HG02840 (cell line): ENCODE data around the gene NTF3.

Experiments used
- ATAC-seq: cut with Tn5 transposase; IDR thresholded peaks from one replicate; pipeline ENCODE4 v1.9.1; 2021; ENCODE audit warnings: mild to moderate bottlenecking, moderate library complexity, moderate number of reproducible peaks; ENCODE audit not compliant: unreplicated experiment, low FRiP score

NTF3 gene

DNA sequence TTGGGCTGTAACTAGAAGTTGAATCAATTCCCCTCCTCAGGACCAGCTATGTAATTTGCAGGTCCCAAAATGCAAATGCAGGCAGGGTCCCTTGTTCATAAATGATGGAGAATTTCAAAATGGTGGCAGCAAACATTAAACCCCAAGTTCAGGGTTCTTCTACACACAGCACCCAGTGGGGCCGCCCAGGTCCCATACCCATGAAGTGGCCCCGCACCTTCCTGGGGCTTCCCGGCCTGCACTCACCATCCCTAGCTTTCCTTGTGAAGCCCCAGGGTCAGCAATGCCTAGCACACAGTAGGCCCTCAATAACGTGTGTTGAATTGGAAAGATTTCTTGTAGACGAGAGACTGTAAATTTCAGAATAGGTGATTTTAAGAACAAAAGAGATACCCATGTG is 76.0 kb downstream of the NTF3 start:
- no peak for ATAC-seq

DNA sequence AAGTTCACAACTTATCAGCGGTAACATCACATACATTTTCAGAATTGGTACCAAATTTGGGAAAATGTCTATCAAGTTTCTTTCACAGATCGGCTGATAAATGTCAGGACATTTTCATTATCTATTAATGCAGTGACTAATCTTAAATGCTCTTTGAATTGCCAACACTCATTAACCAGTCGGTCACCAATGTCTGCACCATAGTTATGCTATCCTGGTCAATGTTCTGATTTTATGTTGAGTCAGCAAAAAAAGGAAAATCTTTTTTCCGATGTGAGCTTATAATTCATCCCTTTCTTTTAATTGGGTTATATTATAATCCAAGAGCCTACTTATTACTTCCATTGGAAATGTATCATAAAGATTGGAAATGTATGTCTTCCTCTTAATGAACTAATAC is 77.2 kb downstream of the NTF3 start:
- no peak for ATAC-seq

DNA sequence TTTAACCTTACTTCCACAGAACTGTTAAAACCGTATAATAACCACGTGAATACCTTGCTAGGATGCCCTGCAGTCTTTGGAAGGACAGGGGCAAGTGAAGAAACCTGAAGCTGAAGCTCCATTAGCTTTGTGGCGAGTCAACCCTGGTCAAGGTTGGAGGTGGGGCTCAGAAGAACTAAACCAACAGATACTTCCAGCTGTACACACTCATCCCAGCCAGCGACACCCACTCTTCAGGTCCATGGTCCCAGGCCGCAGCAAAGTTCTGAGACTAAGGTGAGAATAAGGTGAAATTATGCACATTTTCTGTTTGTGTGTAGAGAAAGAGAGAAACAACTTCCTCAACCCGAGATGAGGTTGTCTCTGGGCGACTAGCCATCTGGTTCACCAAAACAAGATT is 77.6 kb downstream of the NTF3 start:
- no peak for ATAC-seq

DNA sequence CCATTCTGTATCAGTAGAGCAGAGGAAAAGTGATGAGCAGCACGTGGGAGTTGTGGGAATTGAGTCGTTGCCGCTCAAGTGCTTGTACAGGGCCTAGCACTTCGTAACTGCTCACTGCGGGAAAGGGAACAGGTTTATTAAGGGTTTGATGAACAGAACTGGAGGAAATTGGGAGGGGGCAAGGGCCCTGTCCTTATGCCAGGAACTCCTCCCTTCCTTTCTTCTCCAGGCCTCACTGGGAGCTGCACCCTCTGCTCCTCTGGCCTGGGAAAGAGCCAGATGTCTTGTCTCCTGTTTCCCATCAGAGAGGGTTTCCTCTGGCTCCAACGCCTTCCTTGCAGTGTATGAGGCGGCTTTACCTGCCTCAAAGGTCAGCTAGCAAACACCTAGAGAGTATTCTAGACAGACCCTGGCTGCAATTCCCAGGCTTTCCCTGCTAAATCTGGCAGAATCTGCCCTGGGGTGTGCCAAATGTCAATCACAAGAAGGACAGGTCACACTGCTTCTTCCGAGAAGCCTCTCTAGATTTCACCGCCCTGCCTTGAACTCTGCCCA is 78.4 kb downstream of the NTF3 start:
- no peak for ATAC-seq

DNA sequence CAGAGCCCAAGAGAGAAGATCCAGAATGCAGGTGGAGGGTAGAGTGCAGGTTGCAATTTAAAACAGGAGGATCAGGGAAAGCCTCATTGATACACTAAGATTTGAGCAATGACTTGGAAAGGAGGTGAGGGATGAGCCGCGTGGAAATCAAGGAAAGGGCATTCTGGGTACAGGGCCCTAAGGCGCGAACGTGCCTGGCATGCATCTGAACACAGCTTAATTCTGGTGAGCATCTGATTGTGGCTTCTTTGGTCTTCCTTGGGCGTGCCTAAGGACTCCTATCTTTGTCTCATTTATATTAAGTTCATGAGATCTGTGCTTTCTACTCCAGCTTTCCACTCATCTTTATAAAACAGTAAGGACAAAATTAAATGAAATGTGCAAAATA is 79.3 kb downstream of the NTF3 start:
- no peak for ATAC-seq

DNA sequence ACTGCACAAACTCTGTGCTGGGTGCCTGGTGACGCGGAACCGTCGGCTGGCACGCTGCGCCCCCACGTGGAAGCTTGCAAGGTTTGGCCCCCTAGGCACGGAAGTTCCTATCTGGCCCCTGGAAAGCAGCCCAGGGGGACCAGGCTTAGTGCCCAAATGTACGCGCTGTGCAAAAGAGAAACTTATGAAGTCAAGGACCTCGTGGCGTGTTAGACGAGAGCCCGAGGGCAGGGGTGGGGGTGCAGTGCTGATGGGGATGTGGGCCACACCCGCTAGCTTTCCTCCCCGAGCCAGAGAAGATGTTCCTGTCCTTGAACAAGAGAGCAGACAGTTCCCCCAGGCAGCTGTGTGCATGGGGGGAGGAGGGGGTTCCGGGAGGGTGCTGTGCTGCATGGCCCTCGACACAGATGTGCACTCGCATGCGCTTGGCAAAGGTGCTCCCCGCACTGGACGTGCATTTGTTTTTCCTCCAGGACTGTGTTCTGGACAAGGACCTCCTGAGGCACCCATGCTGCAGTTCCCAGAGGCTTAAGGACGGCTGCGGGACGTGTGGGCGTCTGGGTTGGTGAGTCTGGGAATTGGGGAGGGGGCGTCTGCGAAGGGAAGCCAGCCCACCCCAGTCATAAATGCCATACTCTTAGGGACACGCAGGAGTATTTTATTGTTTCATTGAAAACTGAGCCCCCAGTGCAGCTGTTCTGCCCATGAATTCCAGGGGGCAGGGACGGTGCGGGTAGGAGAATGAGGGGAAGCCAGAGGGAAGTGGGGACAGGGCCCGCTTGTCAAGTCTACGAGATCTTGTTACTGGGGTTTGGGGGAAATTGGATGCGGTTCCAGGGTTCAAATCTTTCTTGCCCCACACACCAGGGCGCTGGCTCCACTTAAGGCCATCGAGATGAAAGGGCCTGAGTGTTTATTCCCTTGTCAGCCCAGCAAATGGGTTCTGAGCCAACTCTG is 80.0 kb downstream of the NTF3 start:
- ATAC-seq = no peak

DNA sequence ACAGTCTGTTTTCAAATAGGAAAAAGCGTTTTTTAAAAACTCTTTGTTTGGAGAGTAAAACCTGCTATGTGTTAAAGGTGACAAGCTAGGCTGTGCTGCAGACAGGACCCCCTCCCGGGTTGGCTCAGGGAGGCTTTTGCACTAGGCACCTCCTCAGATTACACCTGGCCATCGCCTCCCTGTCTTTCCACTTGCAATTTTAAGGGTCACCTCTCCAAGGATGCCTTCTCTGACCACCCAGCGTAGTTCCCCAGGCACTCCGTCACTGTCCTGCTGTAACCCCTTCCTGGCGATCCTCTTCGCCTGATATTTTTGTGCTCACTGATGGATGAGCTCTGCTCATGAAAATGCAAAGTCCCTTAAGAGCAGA is 80.7 kb downstream of the NTF3 start:
- ATAC-seq = no peak

DNA sequence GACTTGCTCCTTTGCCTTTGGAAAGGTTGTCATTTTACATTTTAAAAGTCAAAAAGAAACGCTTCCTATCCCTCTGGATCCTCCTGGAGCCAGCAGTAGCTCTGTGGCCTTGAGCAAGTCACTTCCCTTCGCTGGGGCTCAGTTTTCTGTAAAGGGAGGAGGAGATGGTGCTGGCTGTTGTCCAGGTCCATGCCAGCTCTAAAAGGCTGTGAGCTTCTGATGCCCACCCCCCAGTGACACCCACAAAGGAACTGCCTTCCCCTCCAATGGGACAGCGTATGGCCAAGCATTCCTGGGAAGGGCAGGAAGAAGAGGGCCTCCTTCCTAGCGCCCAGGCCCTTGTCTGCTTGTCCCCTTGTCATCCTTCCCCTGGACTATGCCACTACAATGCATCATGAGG is 81.5 kb downstream of the NTF3 start:
- no peak for ATAC-seq

DNA sequence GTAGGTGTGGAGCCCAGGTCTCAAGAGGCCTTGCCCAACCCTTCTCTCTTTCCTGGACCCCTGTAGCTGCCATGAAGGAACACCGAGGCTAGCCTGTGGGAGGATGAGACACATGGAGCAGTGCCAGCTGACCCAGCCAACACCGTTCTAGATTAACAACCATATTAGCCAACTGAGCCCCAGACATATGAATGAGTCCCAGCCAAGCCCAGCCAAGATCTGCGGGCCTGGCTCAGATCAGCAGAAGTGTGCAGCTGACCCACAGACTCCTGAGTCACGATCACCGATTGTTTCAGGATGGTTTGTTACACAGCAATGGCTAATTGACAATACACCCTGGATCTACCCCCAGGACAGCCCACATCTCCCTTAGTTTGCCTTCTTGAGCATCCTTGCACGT is 82.1 kb downstream of the NTF3 start:
- ATAC-seq = no peak

DNA sequence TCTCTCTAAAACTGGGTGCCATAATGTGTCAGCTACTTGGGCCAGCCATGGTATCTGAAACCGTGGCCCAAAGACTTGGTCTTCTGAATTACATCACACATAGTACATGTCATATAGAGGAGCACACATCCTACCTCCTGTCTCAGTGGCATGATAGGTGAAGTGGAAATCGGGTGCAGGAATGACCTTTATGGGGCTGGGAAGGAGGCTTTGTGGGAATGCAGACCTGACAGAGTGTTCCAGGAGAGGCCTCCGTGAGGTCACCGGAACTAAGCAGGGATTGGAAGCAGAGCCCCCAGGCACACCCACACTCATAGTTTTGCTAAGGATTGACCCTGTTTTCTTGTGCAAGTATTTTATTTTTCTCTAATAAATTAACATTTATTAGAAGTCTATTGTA is 82.6 kb downstream of the NTF3 start:
- ATAC-seq = no peak

DNA sequence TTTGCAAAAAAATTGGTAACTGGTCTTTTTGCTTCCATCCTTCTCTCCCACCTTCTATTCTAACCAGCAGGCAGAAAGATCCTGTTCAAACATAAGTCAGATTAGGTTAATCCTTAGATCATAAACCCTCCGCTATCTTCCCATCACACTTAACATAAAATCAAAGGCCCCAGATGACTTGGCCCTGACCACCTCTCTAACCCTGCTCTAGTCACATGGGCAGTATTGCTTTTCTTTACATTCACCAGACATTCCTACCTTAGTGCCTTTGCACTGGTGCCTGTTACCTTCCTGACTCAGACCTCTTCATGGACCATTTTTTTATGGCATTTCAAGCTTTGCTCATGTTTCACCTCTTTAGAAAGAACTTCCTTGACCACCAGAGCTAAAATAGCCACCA is 83.5 kb downstream of the NTF3 start:
- ATAC-seq = no peak

DNA sequence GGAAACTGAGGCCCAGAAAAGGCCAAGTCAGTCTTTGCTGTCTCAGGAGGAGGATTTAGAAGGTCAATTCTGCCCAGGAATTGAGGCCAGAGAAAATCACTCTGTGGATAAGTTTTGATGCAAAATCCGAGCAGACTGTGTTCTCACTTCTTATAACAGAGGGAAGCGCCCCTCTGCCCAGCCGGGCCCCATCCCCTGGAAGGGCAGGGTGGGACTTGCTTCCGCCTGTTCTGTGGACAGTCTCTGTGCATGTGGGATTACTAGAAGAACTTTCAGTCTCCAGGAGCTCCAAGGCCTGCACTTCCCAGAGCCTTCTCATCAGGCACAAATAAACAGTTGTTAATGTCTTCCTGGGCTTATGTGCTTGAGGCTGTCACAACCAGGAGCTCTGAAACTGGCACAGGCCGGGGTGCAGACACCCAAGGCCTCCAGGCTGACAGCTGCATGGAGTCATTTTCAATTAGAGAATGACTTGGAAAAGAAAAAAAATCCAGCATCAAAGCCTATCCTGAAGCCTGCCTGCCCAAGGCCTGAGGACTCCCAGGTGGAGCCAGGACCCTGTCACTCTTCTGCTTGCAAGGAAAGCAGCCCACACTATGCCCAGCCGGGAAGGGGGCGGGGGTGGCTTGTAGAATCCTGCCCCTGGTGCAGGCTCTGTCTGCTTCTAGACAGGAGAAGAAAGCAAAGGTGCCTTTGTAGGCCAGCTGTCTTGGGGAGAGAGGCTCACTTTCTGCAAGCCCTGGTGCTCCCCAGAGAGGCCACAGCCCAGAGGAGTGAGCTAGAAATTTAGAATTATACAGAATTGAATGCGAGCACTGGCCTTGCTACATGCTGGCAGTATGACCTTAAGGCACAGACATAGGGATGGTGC is 84.7 kb downstream of the NTF3 start:
- no peak for ATAC-seq

DNA sequence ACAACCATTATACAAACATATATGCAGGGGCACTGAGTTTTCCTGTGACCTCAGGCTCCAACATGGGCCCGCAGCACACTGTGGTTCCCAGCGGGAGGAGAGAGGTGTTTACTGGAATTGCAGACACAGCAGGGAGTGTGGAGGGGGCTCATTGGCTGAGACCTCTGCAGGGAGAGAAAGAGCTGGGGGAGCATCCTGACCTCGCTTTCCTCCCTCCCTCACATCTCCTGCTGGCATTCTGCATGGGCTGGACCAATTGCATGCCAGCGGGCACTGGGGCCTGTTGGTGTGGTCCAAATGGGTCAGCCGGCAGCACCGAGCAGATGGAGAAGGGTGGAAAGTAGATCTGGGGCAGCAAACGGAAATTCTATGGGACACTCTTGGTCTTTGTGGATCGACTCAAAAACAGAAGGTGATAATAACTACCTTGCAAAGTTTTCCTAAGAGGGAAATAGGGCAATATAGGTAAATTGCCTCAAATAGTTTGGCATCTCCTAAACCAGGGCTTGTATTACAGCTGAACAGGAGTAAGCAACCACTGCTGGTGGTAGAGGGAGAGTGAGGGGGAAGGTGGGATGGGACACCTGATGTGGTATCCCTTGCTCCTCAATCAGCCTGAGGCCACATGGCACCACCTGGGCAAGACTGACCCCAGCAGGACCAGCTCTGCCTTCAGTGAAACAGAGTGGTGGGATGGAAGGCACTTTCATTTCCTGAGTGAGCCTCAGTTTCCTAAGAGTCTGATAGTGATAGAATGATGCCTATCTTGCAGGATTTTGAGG is 86.9 kb downstream of the NTF3 start:
- ATAC-seq = no peak

DNA sequence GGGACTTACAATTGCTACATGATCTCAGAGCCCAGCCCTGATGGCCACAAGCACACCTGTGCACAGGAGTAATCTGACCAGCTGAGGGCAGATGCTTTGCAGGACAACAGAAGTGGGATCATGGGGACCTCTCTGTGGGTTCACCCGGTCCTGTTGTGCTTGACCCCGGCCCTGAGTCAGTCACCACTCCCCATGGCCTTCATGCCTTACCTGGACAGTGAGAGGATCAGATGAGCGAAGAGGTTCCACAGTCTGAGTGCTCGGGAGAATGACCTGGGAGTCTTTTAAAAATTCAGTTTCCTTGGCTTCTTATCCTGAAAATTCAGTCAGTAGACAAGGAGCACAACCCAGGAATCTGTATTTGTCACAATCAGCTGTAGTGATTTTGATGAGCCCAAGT is 88.1 kb downstream of the NTF3 start:
- no peak for ATAC-seq

DNA sequence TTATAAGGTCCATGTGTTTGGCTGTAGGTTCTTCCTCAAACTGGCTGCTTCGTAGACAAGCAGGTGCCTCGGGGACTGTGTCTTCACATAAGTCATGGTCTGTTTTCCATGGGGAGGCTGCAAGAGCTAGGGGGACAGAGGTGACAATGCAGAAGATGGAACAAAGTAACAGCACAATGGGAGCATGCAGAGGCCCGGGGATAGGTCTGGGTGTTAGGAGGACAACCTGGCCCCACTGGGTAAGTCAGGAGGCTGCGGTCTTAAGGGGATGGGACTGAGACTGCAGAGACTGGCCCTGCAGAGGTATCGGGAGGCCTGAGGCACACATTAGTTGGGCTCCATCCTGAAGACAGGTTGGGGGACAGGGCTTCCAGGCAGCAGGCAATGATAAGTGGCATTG is 88.9 kb downstream of the NTF3 start:
- no peak for ATAC-seq

DNA sequence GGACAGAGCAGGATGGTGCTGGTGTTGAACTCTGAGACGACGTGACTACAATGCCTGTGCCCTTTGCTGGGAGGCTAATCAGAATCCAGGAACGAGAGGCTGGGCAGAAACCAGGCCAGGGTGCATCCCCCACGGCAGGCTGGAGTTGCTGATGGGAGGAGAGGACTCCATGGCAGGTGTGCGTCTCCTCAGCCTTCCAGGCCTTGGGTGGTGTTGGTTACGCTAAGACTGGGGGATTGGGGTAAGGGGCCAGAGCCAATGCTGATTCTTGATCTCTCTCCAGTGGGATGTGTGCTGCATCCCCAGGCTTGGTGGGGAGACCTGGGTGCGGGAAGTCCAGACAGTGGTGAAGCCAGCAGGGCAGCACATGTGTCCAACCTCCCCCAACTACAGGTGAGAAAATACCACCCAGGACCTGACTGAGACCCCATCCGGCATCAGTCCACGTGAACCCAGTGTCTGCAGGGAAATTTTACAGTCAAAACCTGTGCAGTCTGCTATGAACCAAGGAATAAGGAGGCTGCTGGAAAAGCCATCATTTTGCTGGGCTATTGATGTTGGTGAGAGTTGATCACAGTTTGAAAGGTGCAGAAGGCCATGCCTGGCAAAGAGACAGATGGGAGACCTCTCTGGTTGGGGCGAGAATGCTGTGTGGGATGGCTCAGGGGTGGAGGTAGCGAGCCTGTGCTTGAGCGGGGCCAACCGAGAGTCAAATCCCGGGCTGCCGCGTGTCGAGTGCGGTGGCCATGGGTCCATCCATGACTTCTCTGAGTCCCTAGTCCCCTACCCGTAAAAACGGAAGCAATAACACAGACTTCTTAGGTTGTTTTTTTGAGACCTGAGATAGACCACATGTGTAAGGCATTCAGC is 89.8 kb downstream of the NTF3 start:
- no peak for ATAC-seq

DNA sequence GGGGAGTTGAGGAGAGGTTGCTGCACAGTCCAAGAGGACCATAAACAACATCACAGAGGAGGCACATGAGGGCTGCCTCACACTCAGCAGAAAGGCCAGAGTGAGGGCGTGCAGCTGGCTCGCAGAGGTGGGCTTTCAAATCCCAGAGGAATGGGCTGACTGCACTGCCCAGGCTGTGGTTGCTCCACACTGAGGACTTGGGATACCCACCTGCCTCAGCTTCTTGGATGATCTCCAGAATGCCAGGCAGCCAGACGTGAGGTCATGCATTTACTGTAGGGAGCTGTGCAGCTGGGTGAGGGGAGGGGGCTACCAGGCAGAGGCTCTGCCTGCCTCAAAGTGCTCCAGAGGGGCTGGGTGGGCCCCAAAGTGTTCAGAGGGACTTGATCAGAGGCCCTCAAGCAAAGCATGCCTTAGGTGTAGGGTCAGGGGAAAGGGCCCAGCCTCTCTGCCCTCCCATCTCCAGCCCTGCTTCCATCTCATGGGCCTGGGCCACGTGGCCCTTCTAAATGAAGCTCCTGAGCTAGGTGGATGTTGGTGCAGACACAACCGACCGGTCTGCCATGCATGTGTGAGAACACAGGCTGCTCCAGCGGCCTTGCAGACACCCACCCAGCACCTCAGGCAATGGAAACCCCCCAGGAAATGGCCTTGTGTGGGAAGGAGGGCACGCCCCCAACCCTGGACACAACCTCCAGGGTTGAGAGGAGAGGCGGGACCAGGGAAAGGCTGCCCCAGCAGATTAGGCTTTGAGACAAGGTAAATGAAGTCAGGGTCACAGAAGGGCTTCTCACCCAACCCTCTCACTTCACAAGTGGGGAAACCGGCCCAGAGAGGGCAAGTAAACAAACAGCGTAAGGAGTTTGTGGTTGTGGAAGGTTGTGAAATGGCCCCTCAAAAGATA is 90.8 kb downstream of the NTF3 start:
- ATAC-seq = no peak

DNA sequence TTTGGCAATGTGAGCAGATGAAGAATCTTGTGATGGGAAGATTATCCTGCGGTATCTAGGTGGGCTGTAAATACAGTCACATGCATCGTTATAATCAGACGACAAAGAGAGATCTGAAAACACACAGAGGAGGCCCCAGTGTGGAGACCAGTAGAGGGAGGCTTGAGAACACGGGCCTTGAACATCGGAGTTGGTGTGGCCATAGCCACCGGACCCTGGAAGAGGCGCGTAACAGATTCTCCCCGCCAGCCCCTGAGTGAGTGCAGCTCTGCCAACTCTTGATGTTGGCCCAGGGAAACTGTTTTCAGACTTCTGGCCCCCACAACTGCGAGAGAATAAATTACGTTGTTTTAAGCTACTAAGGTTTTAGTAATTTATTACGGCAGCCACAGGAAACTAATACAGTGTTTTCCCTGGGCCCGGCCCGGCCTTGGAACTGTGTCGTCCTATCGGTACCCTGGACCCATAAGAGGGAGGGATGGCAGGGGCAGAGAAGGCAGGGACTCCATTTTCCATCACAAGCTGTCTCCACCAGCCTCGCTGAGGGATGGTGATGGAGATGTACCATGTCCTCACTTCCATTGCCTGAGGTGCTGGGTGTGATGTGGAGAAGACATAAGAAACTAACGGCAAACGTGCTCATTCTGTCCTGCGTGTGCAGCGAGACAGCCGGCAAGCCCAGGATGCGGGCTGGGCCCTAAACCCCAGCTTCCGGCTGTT is 91.6 kb downstream of the NTF3 start:
- no peak for ATAC-seq
